ENCODE results near the gene ITGAD.

DNA sequence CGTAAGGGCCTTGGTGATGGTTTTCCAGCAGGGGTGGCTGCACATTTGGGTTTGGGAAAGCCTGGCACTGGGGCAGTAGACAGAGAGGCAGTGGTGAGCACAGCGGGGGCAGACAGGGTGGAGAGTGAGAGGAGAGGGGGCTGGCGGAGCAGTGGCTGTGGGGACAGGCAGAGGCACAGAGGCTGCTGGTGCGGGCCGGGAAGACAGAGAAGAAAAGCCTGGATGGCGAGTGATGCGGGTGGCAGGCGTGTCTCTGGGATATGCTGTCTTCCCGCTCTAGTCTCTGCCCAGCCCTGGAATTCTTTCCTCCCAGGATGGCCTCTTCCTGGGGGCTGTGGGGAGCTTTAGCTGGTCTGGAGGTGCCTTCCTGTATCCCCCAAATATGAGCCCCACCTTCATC, 16.9 kb downstream of the ITGAD start:
- TF ChIP-seq CTCF (IDR thresholded peaks at IDR 0.05) (no peak), POLR2A (IDR thresholded peaks at IDR 0.05) (no peak)
